CD4-positive, alpha-beta T cell treated with Interferon alpha-2 for 1 hour (primary cell): ENCODE measurements around the gene FIBP.

Experiments used
- DNase-seq, 2 donors: peaks; one replicate each; pipeline ENCODE4 v3.0.0-alpha.2; 2020 to 2022

FIBP gene

DNA sequence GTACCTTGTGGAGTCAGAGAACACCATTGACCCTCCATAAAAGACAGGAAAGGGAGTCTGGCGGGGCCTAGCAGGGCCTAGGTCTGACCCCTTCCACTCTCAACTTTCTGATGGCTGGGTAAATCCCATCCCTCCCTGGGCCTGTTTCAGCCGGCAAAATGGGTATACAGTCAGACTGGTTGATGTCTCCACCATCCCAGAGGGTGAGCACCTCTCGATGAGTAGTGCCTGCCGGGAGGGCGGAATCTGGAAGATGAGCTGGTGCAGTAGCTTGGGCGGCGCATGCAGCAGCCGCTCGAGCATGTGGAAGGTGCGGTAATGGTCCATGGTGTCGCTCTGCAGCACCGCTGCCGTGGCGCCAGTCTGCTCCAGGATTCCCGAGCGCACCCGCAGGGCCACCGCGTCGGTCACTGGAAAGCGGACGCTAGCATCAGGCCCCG, 528 bp downstream of the FIBP start:
- no peak for DNase-seq

DNA sequence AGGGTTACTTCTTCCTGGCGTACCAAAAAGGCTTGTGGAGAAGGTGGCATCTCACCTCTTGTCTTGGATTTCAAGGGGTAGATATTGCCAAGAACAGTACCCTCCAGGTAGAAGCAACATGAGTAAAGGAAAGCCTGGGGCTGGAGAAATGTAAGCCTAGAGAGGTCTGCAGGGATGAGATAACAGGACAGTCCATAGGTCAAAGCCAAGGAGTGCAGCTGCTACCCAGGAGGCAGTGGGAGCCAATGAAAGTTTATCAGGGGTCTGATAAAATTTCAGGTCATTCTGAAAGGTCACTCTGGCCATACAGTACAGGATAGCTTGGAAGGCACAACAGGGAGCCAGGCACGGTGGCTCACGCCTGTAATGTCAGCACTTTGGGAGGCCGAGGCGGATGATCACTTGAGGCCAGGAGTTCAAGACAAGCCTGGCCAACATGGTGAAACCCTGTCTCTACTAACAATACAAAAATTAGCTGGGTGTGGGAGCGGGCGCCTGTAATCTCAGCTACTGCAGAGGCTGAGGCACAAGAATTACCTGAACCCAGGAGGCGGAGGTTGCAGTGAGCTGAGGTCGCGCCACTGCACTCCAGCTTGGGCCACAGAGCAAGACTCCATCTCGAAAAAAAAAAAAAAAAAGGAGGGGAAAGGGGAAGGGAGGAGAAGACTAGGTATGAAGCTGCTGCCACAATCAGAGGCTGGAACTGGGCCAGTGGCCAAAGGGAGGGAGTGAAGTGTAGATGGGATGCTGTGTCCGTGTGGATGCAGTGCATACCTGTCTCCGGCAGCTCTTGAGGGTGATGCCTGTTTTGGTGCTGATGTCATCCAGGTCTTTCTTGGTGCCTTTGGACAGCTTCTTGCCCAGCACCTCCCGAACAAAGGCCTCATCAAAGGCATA, 1.2 kb downstream of the FIBP start:
- DNase-seq = no peak

DNA sequence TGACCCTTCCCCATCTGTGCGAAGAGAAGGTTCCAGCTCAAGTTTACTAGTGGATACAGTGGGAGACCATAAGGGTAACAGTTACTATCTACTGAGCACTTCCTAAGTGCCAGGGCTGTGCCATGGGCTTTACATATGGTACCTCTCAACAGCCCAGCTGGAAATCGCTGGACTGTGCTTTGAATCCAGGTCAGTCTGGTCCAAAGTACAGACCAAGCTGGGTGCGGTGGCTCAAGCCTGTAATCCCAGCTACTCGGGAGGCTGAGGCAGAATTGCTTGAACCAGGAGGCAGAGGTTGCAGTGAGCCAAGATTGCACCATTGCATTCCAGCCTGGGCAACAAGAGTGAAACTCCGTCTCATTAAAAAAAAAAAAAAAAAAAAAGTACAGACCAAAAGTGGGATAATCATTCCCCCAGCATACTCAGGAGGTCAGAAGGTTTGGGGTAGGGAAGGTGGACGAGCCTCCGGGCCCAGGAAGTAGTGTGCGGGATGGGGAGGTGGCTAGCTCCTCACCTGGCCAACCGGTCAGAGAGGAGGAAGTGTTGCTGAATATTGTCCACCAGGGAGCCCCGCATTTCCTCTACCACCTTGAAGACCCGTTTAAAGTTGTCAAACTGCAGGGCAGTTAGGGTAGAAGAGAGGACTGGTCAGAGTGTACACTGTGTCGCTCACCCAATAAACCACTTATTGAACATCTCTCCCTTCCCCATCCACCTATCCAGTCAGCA, 2.3 kb downstream of the FIBP start:
- no peak for DNase-seq

DNA sequence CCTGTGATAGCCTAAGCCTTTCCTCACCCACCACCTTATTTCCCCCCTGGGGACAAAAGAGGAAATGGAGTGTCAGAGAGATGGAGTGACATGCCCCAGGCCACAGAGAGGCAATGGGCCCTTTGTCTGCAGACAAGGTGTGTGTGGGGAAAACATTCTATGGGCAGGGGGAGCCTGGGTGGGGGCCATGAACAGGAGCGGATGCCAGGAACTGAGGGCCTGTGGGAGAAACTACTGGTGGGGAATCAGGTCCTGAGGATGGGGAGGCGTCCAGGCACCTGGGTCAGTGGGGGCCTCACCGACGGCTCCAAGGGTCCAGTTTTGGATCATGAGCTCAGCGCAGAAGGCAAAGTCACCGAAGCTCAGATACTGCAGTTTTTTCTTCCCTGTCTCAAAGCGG, 3.0 kb downstream of the FIBP start:
- DNase-seq = no peak

DNA sequence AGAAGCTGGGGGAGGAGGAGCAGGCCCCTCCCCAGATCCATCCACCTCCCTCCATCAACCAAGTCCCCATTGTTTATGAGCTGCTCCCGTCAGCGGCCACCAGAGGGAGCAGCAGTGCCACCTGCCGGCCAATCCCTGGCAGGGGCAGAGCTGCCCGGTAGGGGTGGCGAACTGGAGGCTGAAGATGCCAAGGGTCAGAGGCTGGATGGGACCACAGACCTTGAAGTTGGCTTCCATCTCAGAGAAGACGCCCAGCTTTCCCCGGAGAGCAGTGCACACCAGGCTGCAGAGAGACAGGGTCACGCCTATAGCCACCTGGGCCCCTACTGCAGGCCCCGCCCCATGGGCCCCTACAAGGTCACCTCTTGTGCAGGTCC, 3.6 kb downstream of the FIBP start:
- peak; percentile 81 to 88 for DNase-seq

DNA sequence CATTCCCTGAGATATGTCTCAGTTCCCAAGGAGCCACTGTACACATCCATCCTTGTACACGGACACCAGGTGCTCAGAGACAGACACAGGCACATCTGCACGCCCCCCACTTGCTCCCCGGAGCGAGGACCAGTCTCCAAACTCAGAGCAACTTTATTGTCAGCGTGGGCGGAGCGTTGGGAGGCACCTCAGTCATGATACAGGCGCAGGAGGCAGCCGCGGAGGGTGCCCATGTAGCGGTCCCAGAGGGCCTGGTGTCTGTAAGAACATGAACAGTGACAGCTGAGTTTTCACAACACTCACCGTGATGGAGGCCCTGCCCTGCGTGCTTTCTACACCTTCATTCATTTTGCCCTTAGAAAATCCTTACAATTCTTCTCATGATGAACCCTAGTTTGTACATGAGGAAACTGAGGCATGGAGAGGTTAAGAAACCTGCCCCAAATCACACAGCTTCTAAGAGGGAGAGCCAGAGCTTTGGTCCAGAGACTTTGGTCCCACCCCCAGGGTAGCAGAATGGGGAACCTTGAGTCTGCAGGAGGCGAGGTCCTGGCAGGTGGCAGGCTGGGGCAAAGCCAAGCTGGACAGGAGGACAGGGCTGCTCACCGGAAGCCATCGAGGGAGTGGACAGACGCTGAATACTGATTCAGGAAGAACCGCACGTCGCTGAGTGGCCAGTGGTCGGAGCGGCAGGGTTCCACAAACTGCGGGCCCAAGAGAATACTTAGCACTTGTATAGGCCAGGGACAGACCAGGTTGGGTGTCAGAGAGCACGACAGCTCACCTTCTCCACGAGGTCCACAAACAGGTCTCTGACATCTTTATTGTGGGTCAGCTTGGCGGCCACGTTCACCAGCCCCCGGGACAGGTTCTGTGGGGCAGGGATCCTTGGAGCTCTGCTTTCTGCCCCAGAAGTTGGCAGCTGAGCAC, 4.2 kb downstream of the FIBP start:
- no peak for DNase-seq

DNA sequence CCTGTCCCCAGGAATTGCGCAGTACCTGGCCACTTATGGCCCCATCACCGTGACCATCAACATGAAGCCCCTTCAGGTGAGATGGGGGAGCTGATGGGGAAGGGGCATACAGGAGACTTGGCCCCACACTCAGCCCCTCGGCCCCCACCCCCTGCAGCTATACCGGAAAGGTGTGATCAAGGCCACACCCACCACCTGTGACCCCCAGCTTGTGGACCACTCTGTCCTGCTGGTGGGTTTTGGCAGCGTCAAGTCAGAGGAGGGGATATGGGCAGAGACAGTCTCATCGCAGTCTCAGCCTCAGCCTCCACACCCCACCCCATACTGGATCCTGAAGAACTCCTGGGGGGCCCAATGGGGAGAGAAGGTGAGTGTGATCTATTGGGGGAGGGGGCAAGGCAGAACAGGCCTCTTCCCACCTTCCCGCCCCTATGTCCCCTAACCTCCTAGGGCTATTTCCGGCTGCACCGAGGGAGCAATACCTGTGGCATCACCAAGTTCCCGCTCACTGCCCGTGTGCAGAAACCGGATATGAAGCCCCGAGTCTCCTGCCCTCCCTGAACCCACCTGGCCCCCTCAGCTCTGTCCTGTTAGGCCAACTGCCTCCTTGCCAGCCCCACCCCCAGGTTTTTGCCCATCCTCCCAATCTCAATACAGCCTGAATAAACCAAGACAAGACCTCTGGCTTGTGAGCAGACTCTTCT, 5.1 kb downstream of the FIBP start:
- DNase-seq = no peak

DNA sequence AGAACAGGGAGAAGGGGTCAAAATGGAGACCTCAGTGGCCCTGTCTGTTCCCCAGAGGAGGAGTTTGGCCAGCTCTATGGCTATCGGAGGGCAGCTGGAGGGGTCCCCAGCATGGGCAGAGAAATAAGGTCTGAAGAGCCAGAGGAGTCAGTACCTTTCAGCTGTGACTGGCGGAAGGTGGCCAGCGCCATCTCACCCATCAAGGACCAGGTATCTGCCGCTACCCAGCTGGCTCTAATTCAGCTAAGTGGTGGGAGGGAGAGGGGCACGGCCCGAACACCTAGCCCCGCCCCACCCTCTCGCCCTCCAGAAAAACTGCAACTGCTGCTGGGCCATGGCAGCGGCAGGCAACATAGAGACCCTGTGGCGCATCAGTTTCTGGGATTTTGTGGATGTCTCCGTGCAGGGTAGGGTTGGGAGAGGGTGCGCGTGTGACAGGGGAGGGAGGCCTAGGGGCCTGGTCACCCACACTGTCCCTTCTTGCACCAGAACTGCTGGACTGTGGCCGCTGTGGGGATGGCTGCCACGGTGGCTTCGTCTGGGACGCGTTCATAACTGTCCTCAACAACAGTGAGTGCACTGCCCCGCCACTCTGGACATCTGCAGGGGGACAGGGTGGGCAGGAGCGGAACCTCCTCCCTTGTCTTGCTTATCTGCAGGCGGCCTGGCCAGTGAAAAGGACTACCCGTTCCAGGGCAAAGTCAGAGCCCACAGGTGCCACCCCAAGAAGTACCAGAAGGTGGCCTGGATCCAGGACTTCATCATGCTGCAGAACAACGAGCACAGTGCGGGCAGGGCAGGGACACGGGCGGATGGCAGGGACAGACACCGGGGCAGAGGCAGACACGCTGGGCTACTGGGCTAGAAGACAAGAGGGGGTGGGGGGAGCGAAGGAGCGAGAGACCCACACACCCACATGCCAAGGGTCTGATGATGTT, 5.9 kb downstream of the FIBP start:
- DNase-seq = no peak

DNA sequence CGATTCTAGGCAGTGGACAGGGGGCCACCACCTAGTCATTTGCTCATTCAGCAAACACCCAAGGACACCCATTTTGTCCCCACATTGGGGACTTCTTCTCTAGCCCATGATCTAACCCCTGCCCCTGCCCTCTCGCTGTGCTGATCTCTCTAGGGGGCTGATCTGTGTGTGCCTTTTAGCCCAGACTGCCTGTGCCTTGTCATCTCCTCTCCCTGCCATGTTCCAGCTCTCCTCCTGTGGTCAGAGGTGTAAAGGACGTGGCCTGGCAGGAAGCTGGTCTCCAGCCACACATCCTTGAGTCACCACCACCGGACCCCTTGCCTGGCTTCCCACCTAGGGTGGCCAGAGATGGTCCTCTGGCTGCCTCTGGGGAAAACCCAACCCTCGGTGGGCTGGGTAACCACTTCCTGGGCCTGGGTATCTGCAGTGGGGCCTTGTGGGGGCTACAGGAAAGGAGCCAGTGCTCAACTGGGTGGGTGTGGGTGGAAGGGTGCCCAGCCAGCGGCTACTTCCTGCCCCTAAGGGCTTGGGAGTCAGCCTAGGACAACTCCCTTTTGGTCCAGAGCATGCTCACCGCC, 7.3 kb downstream of the FIBP start:
- peak in 1 of 2 donors; percentile 43 for DNase-seq

DNA sequence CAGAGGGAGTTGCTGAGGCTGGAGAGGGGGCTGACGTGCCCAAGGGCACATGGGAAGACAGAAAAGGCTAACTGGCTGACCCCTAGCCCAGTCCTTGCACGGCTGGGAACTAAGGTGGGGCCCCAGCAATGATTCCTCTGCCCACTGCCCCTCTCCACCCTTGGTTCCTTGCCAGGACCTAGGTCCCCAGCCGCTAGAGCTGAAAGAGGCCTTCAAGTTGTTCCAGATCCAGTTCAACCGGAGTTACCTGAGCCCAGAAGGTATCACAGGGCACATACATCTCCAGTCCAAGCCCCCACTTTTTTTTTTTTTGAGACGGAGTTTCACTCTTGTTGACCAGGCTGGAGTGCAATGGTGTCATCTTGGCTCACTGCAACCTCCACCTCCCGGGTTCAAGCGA, 8.2 kb downstream of the FIBP start:
- no peak for DNase-seq

DNA sequence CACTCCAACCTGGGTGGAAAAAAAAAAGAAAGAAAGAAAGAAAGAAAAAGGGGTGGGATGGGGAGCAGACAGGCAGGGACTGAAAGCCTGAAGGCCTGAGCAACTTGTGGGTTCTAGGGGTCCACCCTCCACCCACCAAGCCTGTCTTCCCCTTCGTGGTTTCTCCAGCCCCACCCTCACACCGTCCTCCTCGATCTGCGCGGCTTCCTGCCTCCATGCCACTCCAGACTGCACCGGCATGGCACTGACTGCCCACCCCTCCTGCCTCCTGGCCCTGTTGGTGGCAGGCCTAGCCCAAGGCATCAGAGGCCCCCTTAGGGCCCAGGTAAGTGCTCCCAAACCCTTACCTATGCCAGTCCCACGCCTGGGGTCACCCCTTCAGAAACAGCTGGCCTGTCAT, 8.7 kb downstream of the FIBP start, which contains the start of gene CTSW:
Gene CTSW, plus strand, starts transcription at position 221 of the 400 bp plus-strand sequence. Its CDS starts 18 bp downstream, at position 239.
- peak; percentile 44 to 66 for DNase-seq

DNA sequence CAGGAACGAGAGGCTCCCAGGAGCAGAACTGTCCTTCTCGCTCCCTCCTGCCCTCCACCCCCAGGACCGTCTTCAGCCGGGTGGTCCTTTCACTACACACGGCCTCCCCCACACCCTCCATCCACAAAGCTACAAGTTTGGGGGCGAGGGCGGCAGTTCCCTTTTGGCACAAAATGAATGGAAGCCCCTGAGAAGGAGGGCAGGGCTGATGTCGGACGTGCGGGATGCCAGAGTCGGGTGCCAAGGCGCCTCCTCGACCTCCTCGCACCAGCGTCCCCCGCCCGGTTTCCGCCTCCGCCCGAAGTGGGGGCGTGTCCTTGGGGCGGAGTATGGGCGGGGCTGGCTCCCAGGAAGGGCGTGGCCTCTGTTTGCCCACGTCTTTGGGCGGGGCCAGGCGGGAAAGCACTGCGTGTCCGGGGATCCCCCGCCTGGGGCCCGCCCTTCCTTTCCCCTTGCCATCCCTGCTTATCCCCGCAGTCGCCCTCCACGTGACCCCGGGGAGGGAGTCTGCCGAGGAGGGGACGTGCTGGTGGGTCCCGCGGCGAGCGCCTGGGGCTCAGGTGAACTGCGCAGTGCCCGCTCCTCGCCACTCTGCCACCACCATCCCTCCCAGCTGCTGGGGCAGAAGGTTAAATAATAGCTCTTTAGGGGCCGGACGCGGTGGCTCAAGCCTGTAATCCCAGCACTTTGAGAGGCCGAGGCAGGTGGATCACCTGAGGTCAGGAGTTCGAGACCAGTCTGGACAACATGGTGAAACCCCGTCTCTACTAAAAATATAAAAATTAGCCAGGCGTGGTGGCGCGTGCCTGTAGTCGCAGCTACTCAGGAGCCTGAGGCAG, 14.7 kb downstream of the FIBP start:
- DNase-seq = peak; percentile 95 to 98

DNA sequence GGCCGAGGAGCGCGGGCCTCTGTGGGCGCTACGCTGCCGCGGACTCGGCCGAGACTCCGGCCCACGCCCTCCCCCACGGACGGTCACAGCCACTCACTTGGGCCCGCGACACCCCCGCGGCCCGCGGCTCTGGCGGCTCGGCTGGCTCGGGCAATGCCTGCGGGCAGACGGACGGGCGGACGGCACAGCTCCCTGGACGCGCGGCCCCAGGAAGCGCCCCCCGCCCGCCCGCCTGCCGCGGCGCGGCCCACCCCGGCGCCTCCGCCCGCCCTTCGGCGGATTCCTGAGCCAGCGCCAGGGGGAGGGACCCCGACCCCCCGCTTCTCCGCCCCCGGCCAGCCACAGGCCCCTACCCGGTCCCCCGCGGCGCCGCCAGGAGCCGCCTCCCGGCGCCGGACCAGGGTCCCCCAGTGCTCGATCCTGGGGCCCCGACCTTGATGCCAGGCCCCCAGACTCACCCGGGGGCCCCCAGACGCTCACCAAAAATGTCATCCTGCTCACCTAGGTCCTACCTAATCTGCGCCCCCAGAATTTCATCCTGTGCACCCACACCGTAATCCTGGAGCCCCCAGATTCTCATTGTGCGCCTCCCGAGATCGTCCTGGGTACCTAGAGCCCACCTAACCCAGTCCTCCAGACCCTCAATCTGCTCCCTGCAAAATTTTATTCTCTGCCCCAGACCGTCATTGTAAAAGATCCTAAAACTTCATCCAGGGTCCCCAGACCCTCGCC, 15.5 kb downstream of the FIBP start, which contains the start of gene EFEMP2:
Gene EFEMP2, minus strand, starts transcription at position 215 of the 732 bp plus-strand sequence. CDS start 446 bp downstream, outside the sequence.
- no peak for DNase-seq

DNA sequence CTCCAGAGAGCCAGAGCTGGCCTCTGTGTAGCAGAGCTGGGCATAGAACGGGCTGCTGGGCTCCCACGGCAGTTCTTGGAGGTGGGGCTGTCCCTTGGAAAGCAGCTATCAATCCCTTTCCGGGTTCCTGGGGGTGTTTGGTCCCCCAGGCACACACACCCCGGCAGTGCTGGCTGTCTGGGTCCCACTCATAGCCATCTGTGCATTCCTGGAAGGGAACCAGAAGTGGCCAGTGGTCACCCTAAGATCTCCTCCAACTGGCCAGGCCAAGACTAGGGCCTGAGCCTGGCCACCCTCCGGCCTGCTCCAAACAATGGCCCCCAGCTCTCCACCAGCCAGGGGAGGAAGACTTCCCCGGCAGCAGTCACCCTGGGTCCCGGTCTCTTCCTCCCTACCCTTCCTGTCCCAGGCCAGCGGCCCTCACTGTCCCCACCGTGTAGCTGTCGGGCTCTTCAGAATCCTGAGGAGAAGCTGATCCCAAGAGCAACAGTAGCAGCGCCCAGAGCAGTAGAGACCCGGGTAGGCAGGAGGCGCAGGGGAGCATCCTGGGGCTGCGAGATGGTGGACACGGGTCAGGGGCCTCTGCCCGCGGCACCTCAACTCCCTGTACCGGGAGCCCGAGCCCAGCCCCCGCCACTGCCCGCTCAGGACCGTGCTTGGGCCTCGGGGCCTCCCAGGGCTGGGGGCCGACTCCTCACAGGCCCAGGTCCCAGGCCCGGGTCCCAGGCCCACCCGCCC, 16.3 kb downstream of the FIBP start:
- DNase-seq = no peak

DNA sequence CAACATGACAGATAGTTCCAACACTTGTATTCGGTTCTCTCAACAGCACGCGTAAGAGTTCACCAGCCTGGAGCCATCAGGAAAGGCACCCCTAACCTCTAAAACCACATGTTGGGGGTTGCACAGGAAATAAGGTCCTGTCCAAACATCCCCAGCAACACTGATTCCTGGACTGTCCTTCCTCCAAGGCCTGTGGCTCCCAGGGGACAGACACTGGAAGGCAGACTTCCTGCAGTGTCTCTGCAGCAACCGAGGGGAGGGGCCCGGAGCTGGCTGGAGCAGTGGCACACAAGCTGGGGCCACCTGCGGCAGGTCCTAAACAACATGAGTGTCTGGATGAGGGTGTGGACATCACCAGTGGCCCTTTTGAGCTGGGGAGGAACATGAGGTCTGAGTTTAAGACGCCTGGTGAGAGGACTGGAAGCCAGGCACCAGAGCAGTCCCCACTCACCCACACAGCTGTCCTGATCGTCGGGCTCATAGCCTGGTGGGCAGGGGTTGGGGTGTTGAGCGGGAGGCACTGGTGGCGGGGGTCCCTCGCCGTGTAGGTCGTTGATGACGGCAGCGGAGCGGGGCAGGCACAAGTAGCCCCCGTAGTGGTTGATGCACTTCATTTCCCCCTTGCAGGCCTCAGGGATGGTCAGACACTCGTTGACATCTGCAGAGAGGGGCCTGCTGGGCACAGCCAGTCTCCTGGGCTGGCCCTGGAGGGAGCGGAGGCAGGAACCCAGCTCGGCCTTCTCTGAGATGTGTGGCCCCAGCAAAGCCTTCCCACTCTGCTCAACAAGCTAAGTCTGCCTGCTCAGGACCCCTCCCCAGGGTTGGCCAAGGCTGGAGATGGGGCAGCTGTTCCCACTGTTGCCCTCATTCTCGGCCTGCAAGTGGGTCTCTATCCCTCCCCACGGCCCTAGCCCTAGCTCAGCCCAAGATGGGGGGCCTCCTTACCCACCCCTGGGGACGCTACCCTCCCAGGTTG, 17.3 kb downstream of the FIBP start:
- no peak for DNase-seq

DNA sequence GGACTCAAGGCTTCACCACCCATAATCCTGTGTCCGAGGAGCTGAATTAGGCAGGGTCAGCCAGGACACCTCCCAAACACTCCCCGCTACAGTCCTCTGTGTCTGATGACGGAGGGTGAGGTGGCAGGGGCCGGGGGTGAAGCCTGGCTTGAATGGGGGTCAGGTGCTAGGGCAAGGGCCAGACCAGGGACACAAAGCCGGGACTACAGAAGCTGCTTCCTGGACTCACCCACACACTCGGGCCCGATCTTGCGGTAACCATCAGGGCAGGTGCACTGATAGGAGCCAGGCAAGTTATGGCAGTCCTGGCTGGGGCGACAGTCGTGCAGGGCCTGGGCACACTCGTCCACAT, 18.0 kb downstream of the FIBP start:
- DNase-seq = no peak
